ACC112 (cell line): ENCODE data around the gene CYP39A1.

Experiments used
- H2AFZ ChIP-seq: fragments of 200-600 bp; sonication (generic); one replicate; pipeline ENCODE4 v1.6.0; 2017; ENCODE audit warnings: antibody characterized with exemption, low read length; ENCODE audit not compliant: unreplicated experiment
- H3K27ac ChIP-seq: fragments of 200-600 bp; sonication (generic); 2 replicates; pipeline ENCODE4 v1.5.1; 2014; ENCODE audit warnings: low read depth, mild to moderate bottlenecking, antibody characterized with exemption, low read length, moderate library complexity
- H3K27me3 ChIP-seq: fragments of 200-600 bp; sonication (generic); 2 replicates; pipeline ENCODE4 v1.6.1; 2014; ENCODE audit warnings: mild to moderate bottlenecking, antibody characterized with exemption, low read length, moderate library complexity, mixed read lengths; ENCODE audit not compliant: insufficient read depth
- H3K36me3 ChIP-seq: fragments of 200-600 bp; sonication (generic); 2 replicates; pipeline ENCODE4 v1.6.1; 2016; ENCODE audit warnings: mild to moderate bottlenecking, antibody characterized with exemption, low read length, moderate library complexity, mixed read lengths; ENCODE audit not compliant: insufficient read depth
- H3K4me1 ChIP-seq: fragments of 200-600 bp; sonication (generic); one replicate; pipeline ENCODE4 v1.6.1; 2016; ENCODE audit warnings: low read length, mixed read lengths; ENCODE audit not compliant: insufficient read depth, unreplicated experiment, control insufficient read depth
- H3K4me3 ChIP-seq: fragments of 200-600 bp; sonication (generic); 2 replicates; pipeline ENCODE4 v1.5.1; 2014; ENCODE audit warnings: mild to moderate bottlenecking, low read depth, low read length
- H3K79me2 ChIP-seq: fragments of 200-600 bp; sonication (generic); one replicate; pipeline ENCODE4 v1.6.0; 2016; ENCODE audit warnings: low read length; ENCODE audit not compliant: control insufficient read depth, unreplicated experiment, insufficient read depth

The CYP39A1 gene

GRCh38 chr6:46501136-46502089 lies 151.2 kb downstream of the CYP39A1 start:
- Histone ChIP-seq H3K27me3 (no peaks in the 10 kb centered on the region), H3K4me1 (no peaks in the 10 kb centered on the region), H2AFZ (no peak overlapping the region), H3K27ac (no peak overlapping the region), H3K36me3 (no peaks in the 10 kb centered on the region), H3K4me3 (no peak overlapping the region), H3K79me2 (no peaks in the 10 kb centered on the region)

GRCh38 chr6:46500382-46500781 lies 152.2 kb downstream of the CYP39A1 start:
- Histone ChIP-seq H3K27ac (no peak overlapping the region), H3K36me3 (no peaks in the 10 kb centered on the region), H3K27me3 (no peaks in the 10 kb centered on the region), H2AFZ (no peak overlapping the region), H3K4me1 (no peaks in the 10 kb centered on the region), H3K4me3 (no peak overlapping the region), H3K79me2 (no peaks in the 10 kb centered on the region)
